GM23338 (cell line): ENCODE measurements around the gene TXNRD3.

Source experiments
- EZH2 ChIP-seq: fragments of 200-600 bp; sonication (generic); IDR thresholded peaks from one replicate; pipeline ENCODE4 v1.8.0; 2017; ENCODE audit warnings: antibody characterized with exemption, mild to moderate bottlenecking, low read depth; ENCODE audit not compliant: unreplicated experiment
- POLR2AphosphoS5 ChIP-seq: IDR thresholded peaks from 2 replicates; pipeline ENCODE4 v1.6.1; 2016; ENCODE audit warnings: antibody characterized with exemption, low read depth
- TF ChIP-seq, protein P1 (sequence below), 2 experiments: fragments of 200-600 bp in 1 of 2; sonication (generic) in 1 of 2; conservative IDR thresholded peaks; 2 replicates each; pipeline versions ENCODE4 v1.5.1 to v1.6.1; 2016 to 2017; ENCODE audit warnings: antibody characterized with exemption in 2 of 2, low read depth in 2 of 2, mild to moderate bottlenecking in 2 of 2, moderate library complexity in 1 of 2
- TF ChIP-seq, protein P2 (sequence below): IDR thresholded peaks from one replicate; pipeline ENCODE4 v1.6.1; 2018; ENCODE audit warnings: antibody characterized with exemption; ENCODE audit not compliant: unreplicated experiment

- TF ChIP-seq EZH2 = no peak
- TF ChIP-seq, protein P1, sequence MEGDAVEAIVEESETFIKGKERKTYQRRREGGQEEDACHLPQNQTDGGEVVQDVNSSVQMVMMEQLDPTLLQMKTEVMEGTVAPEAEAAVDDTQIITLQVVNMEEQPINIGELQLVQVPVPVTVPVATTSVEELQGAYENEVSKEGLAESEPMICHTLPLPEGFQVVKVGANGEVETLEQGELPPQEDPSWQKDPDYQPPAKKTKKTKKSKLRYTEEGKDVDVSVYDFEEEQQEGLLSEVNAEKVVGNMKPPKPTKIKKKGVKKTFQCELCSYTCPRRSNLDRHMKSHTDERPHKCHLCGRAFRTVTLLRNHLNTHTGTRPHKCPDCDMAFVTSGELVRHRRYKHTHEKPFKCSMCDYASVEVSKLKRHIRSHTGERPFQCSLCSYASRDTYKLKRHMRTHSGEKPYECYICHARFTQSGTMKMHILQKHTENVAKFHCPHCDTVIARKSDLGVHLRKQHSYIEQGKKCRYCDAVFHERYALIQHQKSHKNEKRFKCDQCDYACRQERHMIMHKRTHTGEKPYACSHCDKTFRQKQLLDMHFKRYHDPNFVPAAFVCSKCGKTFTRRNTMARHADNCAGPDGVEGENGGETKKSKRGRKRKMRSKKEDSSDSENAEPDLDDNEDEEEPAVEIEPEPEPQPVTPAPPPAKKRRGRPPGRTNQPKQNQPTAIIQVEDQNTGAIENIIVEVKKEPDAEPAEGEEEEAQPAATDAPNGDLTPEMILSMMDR (conservative IDR thresholded peaks at IDR 0.05; ENCODE audit: low read depth in 2 of 2) = no peak
- TF ChIP-seq POLR2AphosphoS5 = no peak
- TF ChIP-seq, protein P2, sequence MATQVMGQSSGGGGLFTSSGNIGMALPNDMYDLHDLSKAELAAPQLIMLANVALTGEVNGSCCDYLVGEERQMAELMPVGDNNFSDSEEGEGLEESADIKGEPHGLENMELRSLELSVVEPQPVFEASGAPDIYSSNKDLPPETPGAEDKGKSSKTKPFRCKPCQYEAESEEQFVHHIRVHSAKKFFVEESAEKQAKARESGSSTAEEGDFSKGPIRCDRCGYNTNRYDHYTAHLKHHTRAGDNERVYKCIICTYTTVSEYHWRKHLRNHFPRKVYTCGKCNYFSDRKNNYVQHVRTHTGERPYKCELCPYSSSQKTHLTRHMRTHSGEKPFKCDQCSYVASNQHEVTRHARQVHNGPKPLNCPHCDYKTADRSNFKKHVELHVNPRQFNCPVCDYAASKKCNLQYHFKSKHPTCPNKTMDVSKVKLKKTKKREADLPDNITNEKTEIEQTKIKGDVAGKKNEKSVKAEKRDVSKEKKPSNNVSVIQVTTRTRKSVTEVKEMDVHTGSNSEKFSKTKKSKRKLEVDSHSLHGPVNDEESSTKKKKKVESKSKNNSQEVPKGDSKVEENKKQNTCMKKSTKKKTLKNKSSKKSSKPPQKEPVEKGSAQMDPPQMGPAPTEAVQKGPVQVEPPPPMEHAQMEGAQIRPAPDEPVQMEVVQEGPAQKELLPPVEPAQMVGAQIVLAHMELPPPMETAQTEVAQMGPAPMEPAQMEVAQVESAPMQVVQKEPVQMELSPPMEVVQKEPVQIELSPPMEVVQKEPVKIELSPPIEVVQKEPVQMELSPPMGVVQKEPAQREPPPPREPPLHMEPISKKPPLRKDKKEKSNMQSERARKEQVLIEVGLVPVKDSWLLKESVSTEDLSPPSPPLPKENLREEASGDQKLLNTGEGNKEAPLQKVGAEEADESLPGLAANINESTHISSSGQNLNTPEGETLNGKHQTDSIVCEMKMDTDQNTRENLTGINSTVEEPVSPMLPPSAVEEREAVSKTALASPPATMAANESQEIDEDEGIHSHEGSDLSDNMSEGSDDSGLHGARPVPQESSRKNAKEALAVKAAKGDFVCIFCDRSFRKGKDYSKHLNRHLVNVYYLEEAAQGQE = no peak
Measured at GRCh38 chr3:126577261-126577660, 77.7 kb downstream of the TXNRD3 start.
